Common myeloid progenitor, CD34-positive (primary cell): ENCODE data around the gene WASHC3.
"Not testable (repeated sequence)": the region's sequence is repeated elsewhere in the genome, so short reads cannot be mapped to it uniquely, and the experiment has no call there.

ENCODE experiments used
- CTCF ChIA-PET: fragments of 350-600 bp; sonication (Branson Sonifier 250); formaldehyde crosslinking; loops from one replicate; lab custom pipeline; 2021; ENCODE audit warnings: antibody characterized with exemption; lab: Charles Lee
- POLR2A ChIA-PET: fragments of 350-600 bp; sonication (Branson Sonifier 250); formaldehyde crosslinking; loops from one replicate; lab custom pipeline; 2021; ENCODE audit warnings: antibody characterized with exemption; lab: Charles Lee
- DNase-seq, 3 donors: peaks; one replicate each; pipeline versions ENCODE4 v3.0.0 to v3.0.0-alpha.2; 2013
- H3K27ac ChIP-seq, 2 experiments: 1 replicate in 1 of 2; 2 replicates in 1 of 2; pipeline ENCODE4 v1.7.0; 2013; ENCODE audit warnings: inconsistent platforms in 2 of 2, low read length in 2 of 2, mild to moderate bottlenecking in 2 of 2, low read depth in 1 of 2, moderate library complexity in 1 of 2; ENCODE audit not compliant: severe bottlenecking in 2 of 2, insufficient read depth in 1 of 2, poor library complexity in 1 of 2
- H3K27me3 ChIP-seq, 5 experiments: replicated peaks in 2 of 5; 1 replicate in 3 of 5; 2 replicates in 2 of 5; pipeline versions ENCODE4 v1.6.1 to v1.7.0; 2013; ENCODE audit warnings: low read length in 4 of 5, mild to moderate bottlenecking in 2 of 5, moderate library complexity in 2 of 5, inconsistent platforms in 1 of 5; ENCODE audit not compliant: insufficient read depth in 5 of 5, control insufficient read depth in 4 of 5
- H3K36me3 ChIP-seq, 4 experiments: 1 replicate in 2 of 4; 2 replicates in 2 of 4; pipeline versions ENCODE4 v1.6.1 to v1.7.0; 2013; ENCODE audit warnings: low read length in 3 of 4, control low read depth in 1 of 4, mild to moderate bottlenecking in 1 of 4; ENCODE audit not compliant: control insufficient read depth in 4 of 4, insufficient read depth in 4 of 4
- H3K4me1 ChIP-seq, 4 experiments: 1 replicate in 3 of 4; 2 replicates in 1 of 4; pipeline versions ENCODE4 v1.6.1 to v1.7.1; 2013; ENCODE audit warnings: low read length in 3 of 4, mild to moderate bottlenecking in 3 of 4, control low read depth in 1 of 4, inconsistent platforms in 1 of 4, moderate library complexity in 1 of 4; ENCODE audit not compliant: control insufficient read depth in 4 of 4, insufficient read depth in 4 of 4; ENCODE audit errors: control extremely low read depth in 1 of 4
- H3K4me3 ChIP-seq, 7 experiments: 1 replicate in 4 of 7; 2 replicates in 3 of 7; pipeline versions ENCODE4 v1.5.1 to v1.7.0; 2013; ENCODE audit warnings: mild to moderate bottlenecking in 7 of 7, low read length in 6 of 7, moderate library complexity in 6 of 7, inconsistent platforms in 2 of 7, low read depth in 2 of 7, control low read depth in 1 of 7; ENCODE audit not compliant: insufficient read depth in 4 of 7, control insufficient read depth in 1 of 7; ENCODE audit errors: extremely low read depth in 1 of 7
- H3K9me3 ChIP-seq, 5 experiments: 1 replicate in 4 of 5; 2 replicates in 1 of 5; pipeline versions ENCODE4 v1.6.1 to v1.7.1; 2013; ENCODE audit warnings: low read length in 4 of 5, mild to moderate bottlenecking in 2 of 5, inconsistent platforms in 1 of 5, low read depth in 1 of 5, moderate library complexity in 1 of 5; ENCODE audit not compliant: control insufficient read depth in 4 of 5, insufficient read depth in 2 of 5; ENCODE audit errors: control extremely low read depth in 1 of 5
- WGBS: methylation state at CpG from one replicate; pipeline ENCODE4 v1.1.5; 2013; ENCODE audit not compliant: insufficient coverage; 5-methylcytosine and 5-hydroxymethylcytosine counted together

Gene WASHC3

DNA sequence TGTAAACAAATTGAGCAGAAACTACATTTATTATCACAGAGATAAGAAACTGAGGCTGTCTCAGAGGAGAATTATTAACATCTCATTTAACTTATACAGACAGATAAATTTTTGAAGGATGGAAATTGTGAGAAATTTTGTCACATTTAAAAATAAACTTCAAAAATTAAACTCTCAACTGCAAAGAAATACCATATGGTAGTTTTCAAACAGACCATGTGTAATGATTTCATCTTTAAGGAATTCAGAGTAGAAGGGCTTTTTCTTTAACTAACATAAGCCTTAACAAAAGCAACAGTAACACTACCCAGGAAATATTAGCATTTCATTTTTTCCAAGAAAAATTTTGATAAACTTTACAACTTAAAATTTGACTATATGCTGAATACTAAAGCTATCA lies 31.5 kb upstream of the WASHC3 start:
- Histone ChIP-seq H3K9me3 (peaks cover 0 to 4% (median 1%) of the 10 kb centered on the region in 5 experiments), H3K4me1 (no peaks in the 10 kb centered on the region), H3K27ac (no peak overlapping the region), H3K4me3 (no peak overlapping the region), H3K36me3 (peaks cover 6 to 27% (median 17%) of the 10 kb centered on the region in 4 experiments), H3K27me3 (no peaks in the 10 kb centered on the region)
- ChIA-PET CTCF (no interaction called here), POLR2A (no interaction called here)
- DNase-seq: no peak

DNA sequence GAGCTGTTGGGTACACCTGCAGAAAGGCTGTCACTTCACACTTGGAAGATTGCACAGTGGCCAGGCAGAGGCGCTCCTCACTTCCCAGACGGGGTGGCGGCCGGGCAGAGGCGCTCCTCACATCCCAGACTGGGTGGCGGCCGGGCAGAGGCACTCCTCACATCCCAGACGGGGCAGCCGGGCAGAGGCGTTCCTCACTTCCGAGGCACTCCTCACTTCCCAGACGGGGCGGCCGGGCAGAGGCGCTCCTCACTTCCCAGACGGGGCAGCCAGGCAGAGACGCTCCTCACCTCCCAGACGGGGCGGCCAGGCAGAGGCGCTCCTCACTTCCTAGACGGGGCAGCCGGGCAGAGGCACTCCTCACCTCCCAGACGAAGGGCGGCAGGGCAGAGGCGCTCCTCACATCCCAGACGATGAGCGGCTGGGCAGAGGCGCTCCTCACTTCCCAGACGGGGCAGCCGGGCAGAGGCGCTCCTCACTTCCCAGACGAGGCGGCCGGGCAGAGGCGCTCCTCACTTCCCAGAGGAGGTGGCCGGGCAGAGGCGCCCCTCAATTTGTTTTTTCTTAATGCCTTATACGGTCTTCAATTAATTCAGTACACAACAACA lies 27.5 kb upstream of the WASHC3 start:
- DNase-seq, H3K27ac ChIP-seq, H3K4me3 ChIP-seq, H3K27me3 ChIP-seq, H3K4me1 ChIP-seq, CTCF ChIA-PET, H3K9me3 ChIP-seq, POLR2A ChIA-PET: not testable (repeated sequence)
- WGBS: 98% methylated on average over 34 of the region's 38 CpGs
- peaks cover 6 to 28% (median 15%) of the 10 kb centered on the region in 4 experiments for H3K36me3 ChIP-seq

DNA sequence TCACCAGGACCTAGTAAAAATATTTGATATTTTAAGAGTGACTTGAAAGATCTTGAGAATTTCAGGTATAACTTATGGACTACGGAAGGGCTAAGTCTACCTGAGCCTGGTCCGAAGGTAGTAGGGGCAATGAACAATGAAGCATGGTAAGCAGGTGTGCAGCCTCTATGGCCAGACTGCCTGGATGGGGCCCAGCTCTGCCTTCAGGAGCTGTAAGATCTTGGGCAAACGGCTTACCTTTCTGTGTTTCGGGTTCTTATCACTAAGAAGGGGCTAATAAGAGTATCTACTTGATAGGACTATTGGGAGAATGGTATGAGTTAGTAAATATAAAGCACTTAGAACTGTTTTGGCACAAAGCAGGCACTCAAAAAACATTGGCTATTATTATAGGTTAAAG lies 19.1 kb upstream of the WASHC3 start:
- Histone ChIP-seq H3K36me3 (peaks cover 7 to 57% (median 37%) of the 10 kb centered on the region in 4 experiments), H3K4me1 (no peaks in the 10 kb centered on the region), H3K9me3 (no peaks in the 10 kb centered on the region), H3K27ac (no peak overlapping the region), H3K4me3 (no peak overlapping the region), H3K27me3 (no peaks in the 10 kb centered on the region)
- WGBS: 80% methylated on average over 1 of the region's 4 CpGs
- POLR2A ChIA-PET: no interaction called here
- CTCF ChIA-PET: no interaction called here
- no peak for DNase-seq

DNA sequence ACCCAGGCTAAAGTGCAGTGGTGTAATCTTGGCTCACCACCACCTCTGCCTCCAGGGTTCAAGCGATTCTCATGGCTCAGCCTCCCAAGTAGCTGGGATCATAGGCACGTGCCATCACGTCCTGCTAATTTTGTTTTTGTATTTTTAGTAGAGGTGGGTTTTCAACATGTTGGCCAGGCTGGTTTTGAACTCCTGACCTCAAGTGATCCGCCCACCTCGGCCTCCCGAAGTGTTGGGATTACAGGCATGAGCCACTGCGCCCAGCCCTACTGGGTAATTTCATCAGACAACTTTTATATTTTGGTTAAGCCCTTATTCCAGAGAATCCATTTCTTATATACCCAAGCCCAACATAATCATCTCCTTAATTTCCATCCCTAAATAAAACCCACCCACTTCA lies 10.3 kb upstream of the WASHC3 start:
- H3K36me3 ChIP-seq: peaks cover 7 to 25% (median 14%) of the 10 kb centered on the region in 4 experiments
- H3K4me1 ChIP-seq, H3K9me3 ChIP-seq, CTCF ChIA-PET, H3K4me3 ChIP-seq, H3K27me3 ChIP-seq, DNase-seq, H3K27ac ChIP-seq: not testable (repeated sequence)
- POLR2A ChIA-PET: interaction anchor here (0.6 kb wide), 1 partner anchor 143 kb away, joined by 5 read pairs; no protein-coding TSS in a partner anchor
- WGBS: 100% methylated on average over 6 of the region's 7 CpGs

DNA sequence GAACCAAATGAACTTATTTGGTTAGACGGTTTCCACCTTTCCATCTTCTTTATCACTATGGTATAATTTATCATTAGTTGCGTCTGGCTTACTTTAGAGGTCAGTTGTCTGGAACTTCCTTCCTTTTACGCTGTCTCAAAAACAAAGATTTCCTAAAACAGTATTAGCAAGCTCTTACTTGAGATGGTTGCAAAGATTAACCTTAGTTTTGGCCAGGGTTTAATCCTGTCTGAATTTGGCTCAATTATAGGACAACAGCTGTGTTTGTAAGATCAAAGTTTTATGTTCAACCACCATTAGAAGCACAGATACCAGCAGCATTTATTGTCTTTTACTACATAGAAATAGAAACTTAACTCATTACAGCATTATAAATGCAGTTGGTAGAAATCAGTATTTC lies 7.9 kb upstream of the WASHC3 start:
- peak in 1 of 3 donors; percentile 11 for DNase-seq
- CTCF ChIA-PET: interaction anchor here (0.9 to 2.0 kb wide), 4 partner anchors 14 to 35 kb away, joined by 3 to 5 read pairs (median 4); no protein-coding TSS in a partner anchor
- peak overlapping the region in 1 of 7 experiments; percentile 23 for H3K4me3 ChIP-seq
- H3K4me1 ChIP-seq: peaks cover 0 to 7% (median 0%) of the 10 kb centered on the region in 4 experiments
- H3K27me3 ChIP-seq: no peaks in the 10 kb centered on the region
- no CpG with 5 or more reads among the region's 3 CpGs for WGBS
- H3K9me3 ChIP-seq: no peaks in the 10 kb centered on the region
- POLR2A ChIA-PET: no interaction called here
- H3K36me3 ChIP-seq: peaks cover 2 to 8% (median 4%) of the 10 kb centered on the region in 4 experiments
- no peak overlapping the region for H3K27ac ChIP-seq

GRCh38 chr12:102067574-102068258 lies 5.9 kb upstream of the WASHC3 start:
- H3K27ac ChIP-seq: no peak overlapping the region
- H3K4me1 ChIP-seq: peaks cover 0 to 7% (median 0%) of the 10 kb centered on the region in 4 experiments
- no peak overlapping the region for H3K4me3 ChIP-seq
- CTCF ChIA-PET: no interaction called here
- DNase-seq: no peak
- WGBS: 93% methylated on average over 4 of the region's 5 CpGs
- no peaks in the 10 kb centered on the region for H3K27me3 ChIP-seq
- no peaks in the 10 kb centered on the region for H3K9me3 ChIP-seq
- POLR2A ChIA-PET: no interaction called here
- H3K36me3 ChIP-seq: no peaks in the 10 kb centered on the region

DNA sequence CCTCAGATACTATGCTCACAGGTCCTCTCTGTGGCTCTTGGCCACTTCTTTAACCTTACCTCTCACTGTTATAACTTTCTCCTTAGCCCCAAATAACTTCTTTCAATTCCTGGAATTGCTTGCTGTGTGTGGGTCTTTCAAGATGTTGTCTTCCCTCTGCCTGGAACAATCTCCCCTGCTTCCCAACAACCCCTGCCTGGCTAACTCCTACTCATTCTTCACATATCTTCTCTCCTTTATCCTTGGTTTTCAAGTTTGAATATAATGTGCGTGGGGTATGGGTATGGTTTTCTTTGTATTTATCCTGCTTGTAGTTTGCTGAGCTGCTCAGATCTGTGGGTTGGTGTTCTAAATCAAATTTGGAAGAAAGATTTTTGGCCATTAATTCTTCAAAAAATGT lies 2.7 kb upstream of the WASHC3 start:
- no peak for DNase-seq
- POLR2A ChIA-PET: no interaction called here
- no peak overlapping the region for H3K4me3 ChIP-seq
- no CpG with 5 or more reads among the region's 1 CpG for WGBS
- peaks cover 0 to 11% (median 3%) of the 10 kb centered on the region in 4 experiments for H3K4me1 ChIP-seq
- no peaks in the 10 kb centered on the region for H3K27me3 ChIP-seq
- H3K27ac ChIP-seq: no peak overlapping the region
- peaks cover 0 to 1% (median under 1%) of the 10 kb centered on the region in 4 experiments for H3K36me3 ChIP-seq
- CTCF ChIA-PET: interaction anchor here (0.6 kb wide), 1 partner anchor 43 kb away, joined by 3 read pairs; no protein-coding TSS in a partner anchor
- H3K9me3 ChIP-seq: no peaks in the 10 kb centered on the region
